ENCODE results near the gene DNAAF5.

DNA sequence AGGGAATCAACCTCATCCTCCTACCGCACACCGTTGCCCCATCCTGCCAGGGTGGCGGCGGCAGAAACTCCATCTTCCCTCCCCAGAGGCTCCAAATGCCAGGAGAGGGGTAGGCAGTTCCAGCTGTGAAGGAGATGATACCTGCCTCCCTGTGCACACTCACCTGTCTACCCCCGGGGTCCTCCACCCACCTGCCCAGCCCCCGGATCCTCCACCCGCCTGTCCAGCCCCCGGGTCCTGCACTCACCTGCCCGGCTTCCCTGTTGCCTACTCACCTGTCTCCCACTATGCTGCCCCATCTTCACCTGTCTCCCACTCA lies 13.4 kb upstream of the DNAAF5 start:
- TF ChIP-seq, protein P1, sequence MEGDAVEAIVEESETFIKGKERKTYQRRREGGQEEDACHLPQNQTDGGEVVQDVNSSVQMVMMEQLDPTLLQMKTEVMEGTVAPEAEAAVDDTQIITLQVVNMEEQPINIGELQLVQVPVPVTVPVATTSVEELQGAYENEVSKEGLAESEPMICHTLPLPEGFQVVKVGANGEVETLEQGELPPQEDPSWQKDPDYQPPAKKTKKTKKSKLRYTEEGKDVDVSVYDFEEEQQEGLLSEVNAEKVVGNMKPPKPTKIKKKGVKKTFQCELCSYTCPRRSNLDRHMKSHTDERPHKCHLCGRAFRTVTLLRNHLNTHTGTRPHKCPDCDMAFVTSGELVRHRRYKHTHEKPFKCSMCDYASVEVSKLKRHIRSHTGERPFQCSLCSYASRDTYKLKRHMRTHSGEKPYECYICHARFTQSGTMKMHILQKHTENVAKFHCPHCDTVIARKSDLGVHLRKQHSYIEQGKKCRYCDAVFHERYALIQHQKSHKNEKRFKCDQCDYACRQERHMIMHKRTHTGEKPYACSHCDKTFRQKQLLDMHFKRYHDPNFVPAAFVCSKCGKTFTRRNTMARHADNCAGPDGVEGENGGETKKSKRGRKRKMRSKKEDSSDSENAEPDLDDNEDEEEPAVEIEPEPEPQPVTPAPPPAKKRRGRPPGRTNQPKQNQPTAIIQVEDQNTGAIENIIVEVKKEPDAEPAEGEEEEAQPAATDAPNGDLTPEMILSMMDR (conservative IDR thresholded peaks at IDR 0.05; ENCODE audit: low read length), result no peak
- TF ChIP-seq EZH2phosphoT487 (IDR thresholded peaks at IDR 0.05; ENCODE audit: borderline replicate concordance), result no peak
